Measurements from ENCODE around the gene BCS1L. TPM values are rescaled to one million over a fixed set of nuclear protein-coding genes. Genes with fewer than 3 reads are reported as not detected.

Gene BCS1L
- total and polyA plus RNA-seq, 2 of the 13 experiments (the other 11 are each of a cell fraction or from before 2014, with no cell fraction given) = 48.9 to 76.0 TPM

GRCh38 chr2:218648088-218648786 lies 11.2 kb upstream of the BCS1L start (continued):
- TF ChIP-seq, protein P1, sequence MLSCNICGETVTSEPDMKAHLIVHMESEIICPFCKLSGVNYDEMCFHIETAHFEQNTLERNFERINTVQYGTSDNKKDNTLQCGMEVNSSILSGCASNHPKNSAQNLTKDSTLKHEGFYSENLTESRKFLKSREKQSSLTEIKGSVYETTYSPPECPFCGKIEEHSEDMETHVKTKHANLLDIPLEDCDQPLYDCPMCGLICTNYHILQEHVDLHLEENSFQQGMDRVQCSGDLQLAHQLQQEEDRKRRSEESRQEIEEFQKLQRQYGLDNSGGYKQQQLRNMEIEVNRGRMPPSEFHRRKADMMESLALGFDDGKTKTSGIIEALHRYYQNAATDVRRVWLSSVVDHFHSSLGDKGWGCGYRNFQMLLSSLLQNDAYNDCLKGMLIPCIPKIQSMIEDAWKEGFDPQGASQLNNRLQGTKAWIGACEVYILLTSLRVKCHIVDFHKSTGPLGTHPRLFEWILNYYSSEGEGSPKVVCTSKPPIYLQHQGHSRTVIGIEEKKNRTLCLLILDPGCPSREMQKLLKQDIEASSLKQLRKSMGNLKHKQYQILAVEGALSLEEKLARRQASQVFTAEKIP (CRISPR knock-in tag; IDR thresholded peaks at IDR 0.05; ENCODE audit: borderline replicate concordance) = no peak
- TF ChIP-seq ZNF232 (CRISPR knock-in tag; IDR thresholded peaks at IDR 0.05; ENCODE audit: borderline replicate concordance) (no peak), SIX4 (CRISPR knock-in tag; IDR thresholded peaks at IDR 0.05) (no peak), DNMT1 (CRISPR knock-in tag; IDR thresholded peaks at IDR 0.05) (no peak), PLSCR1 (CRISPR knock-in tag; IDR thresholded peaks at IDR 0.05; ENCODE audit: borderline replicate concordance) (no peak), ZNF30 (CRISPR knock-in tag; IDR thresholded peaks at IDR 0.05) (no peak), ZNF616 (CRISPR knock-in tag; IDR thresholded peaks at IDR 0.05; ENCODE audit: low read depth) (no peak), ZFP91 (CRISPR knock-in tag; IDR thresholded peaks at IDR 0.05; ENCODE audit: borderline replicate concordance) (peak; percentile 46; the same call in 1 of the 2 replicates), ZNF274 (CRISPR knock-in tag; IDR thresholded peaks at IDR 0.05) (0 out of 2 replicates have a peak, but pooled peaks have one; percentile 62), RAD21 (CRISPR knock-in tag; IDR thresholded peaks at IDR 0.05) (peak; percentile 77), ZNF253 (CRISPR knock-in tag; IDR thresholded peaks at IDR 0.05; ENCODE audit: borderline replicate concordance) (no peak), ZNF598 (CRISPR knock-in tag; IDR thresholded peaks at IDR 0.05; ENCODE audit: borderline replicate concordance) (no peak), NCOA1 (CRISPR knock-in tag; IDR thresholded peaks at IDR 0.05) (no peak), ZNF567 (CRISPR knock-in tag; IDR thresholded peaks at IDR 0.05; ENCODE audit: borderline replicate concordance) (no peak), CCAR2 (optimal IDR thresholded peaks at IDR 0.05; ENCODE audit: low read depth, low read length) (no peak), IRF2 (CRISPR knock-in tag; IDR thresholded peaks at IDR 0.05) (0 out of 2 replicates have a peak, but pooled peaks have one; percentile 29), ZNF44 (CRISPR knock-in tag; IDR thresholded peaks at IDR 0.05) (no peak), PHF5A (CRISPR knock-in tag; IDR thresholded peaks at IDR 0.05; ENCODE audit: low read depth, unreplicated experiment) (peak; percentile 56)
- TF ChIP-seq, protein P2, sequence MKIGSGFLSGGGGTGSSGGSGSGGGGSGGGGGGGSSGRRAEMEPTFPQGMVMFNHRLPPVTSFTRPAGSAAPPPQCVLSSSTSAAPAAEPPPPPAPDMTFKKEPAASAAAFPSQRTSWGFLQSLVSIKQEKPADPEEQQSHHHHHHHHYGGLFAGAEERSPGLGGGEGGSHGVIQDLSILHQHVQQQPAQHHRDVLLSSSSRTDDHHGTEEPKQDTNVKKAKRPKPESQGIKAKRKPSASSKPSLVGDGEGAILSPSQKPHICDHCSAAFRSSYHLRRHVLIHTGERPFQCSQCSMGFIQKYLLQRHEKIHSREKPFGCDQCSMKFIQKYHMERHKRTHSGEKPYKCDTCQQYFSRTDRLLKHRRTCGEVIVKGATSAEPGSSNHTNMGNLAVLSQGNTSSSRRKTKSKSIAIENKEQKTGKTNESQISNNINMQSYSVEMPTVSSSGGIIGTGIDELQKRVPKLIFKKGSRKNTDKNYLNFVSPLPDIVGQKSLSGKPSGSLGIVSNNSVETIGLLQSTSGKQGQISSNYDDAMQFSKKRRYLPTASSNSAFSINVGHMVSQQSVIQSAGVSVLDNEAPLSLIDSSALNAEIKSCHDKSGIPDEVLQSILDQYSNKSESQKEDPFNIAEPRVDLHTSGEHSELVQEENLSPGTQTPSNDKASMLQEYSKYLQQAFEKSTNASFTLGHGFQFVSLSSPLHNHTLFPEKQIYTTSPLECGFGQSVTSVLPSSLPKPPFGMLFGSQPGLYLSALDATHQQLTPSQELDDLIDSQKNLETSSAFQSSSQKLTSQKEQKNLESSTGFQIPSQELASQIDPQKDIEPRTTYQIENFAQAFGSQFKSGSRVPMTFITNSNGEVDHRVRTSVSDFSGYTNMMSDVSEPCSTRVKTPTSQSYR (CRISPR knock-in tag; IDR thresholded peaks at IDR 0.05; ENCODE audit: borderline replicate concordance) = no peak
- TF ChIP-seq, protein P3, sequence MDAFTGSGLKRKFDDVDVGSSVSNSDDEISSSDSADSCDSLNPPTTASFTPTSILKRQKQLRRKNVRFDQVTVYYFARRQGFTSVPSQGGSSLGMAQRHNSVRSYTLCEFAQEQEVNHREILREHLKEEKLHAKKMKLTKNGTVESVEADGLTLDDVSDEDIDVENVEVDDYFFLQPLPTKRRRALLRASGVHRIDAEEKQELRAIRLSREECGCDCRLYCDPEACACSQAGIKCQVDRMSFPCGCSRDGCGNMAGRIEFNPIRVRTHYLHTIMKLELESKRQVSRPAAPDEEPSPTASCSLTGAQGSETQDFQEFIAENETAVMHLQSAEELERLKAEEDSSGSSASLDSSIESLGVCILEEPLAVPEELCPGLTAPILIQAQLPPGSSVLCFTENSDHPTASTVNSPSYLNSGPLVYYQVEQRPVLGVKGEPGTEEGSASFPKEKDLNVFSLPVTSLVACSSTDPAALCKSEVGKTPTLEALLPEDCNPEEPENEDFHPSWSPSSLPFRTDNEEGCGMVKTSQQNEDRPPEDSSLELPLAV (CRISPR knock-in tag; conservative IDR thresholded peaks at IDR 0.05; ENCODE audit: low read depth) = no peak

Data from HepG2 (cell line).